Measurements from ENCODE around the gene CACNA1I.

Gene CACNA1I

GRCh38 chr22:39705386-39705785 is 134.8 kb downstream of the CACNA1I start:
- no peak for DNase-seq

- no peak for DNase-seq
These were observed 136.0 kb downstream of the CACNA1I start for GRCh38 chr22:39706376-39707140.

- DNase-seq: no peak
These were observed 136.8 kb downstream of the CACNA1I start for GRCh38 chr22:39707351-39707750.

- no peak for DNase-seq
These were observed 137.3 kb downstream of the CACNA1I start for GRCh38 chr22:39707816-39708215.

GRCh38 chr22:39710380-39711150 is 140.0 kb downstream of the CACNA1I start:
- DNase-seq: no peak

GRCh38 chr22:39712081-39712480 is 141.5 kb downstream of the CACNA1I start:
- no peak for DNase-seq

- DNase-seq: no peak
These were observed 142.4 kb downstream of the CACNA1I start for GRCh38 chr22:39712751-39713525.

- DNase-seq: no peak
These were observed 143.3 kb downstream of the CACNA1I start for GRCh38 chr22:39713799-39714290.

- DNase-seq: no peak
These were observed 143.8 kb downstream of the CACNA1I start for GRCh38 chr22:39714321-39714720.

GRCh38 chr22:39715778-39716495 is 145.4 kb downstream of the CACNA1I start:
- DNase-seq: no peak

- DNase-seq: no peak
These were observed 146.0 kb downstream of the CACNA1I start for GRCh38 chr22:39716534-39716933.

GRCh38 chr22:39717099-39717498 is 146.5 kb downstream of the CACNA1I start:
- no peak for DNase-seq

GRCh38 chr22:39718206-39718605 is 147.7 kb downstream of the CACNA1I start:
- no peak for DNase-seq

GRCh38 chr22:39718921-39719475 is 148.4 kb downstream of the CACNA1I start:
- no peak for DNase-seq

- DNase-seq: no peak
These were observed 149.3 kb downstream of the CACNA1I start for GRCh38 chr22:39719559-39720450.

GRCh38 chr22:39721206-39722031 is 150.9 kb downstream of the CACNA1I start:
- no peak for DNase-seq

GRCh38 chr22:39722032-39722325 is 151.4 kb downstream of the CACNA1I start:
- DNase-seq: no peak

GRCh38 chr22:39722501-39722900 is 151.9 kb downstream of the CACNA1I start:
- no peak for DNase-seq

- no peak for DNase-seq
These were observed 152.9 kb downstream of the CACNA1I start for GRCh38 chr22:39723463-39723862.

GRCh38 chr22:39723899-39724351 is 153.4 kb downstream of the CACNA1I start:
- DNase-seq: no peak
